Transverse colon (tissue), 4 donors: ENCODE measurements around the gene KMT2C. TPM values are rescaled to one million over a fixed set of nuclear protein-coding genes. Genes with fewer than 3 reads are reported as not detected.

Experiments
- DNase-seq: peaks from one replicate; pipeline ENCODE4 v3.0.0-alpha.2; 2019
- H3K27ac ChIP-seq, 4 donors: fragments of 200-600 bp; sonication (generic); 2 replicates each; pipeline ENCODE4 v1.5.1; 2016 to 2018; ENCODE audit warnings: inconsistent platforms in 4 of 4
- H3K27me3 ChIP-seq: fragments of 200-600 bp; sonication (generic); 2 replicates; pipeline ENCODE4 v1.5.1; 2017; ENCODE audit warnings: inconsistent platforms
- H3K36me3 ChIP-seq, 4 donors: fragments of 200-600 bp; sonication (generic); 2 replicates each; pipeline ENCODE4 v1.5.1; 2017 to 2019; ENCODE audit warnings: inconsistent platforms in 4 of 4
- H3K4me1 ChIP-seq, 4 donors: fragments of 200-600 bp; sonication (generic); 2 replicates each; pipeline ENCODE4 v1.5.1; 2017 to 2020; ENCODE audit warnings: inconsistent platforms in 4 of 4
- H3K4me3 ChIP-seq, 4 donors: fragments of 200-600 bp; sonication (generic); 1 replicate in 1 of 4; 2 replicates in 3 of 4; pipeline versions ENCODE4 v1.5.1 to v1.6.1; 2017 to 2019; ENCODE audit warnings: inconsistent platforms in 4 of 4
- H3K9me3 ChIP-seq, 2 donors: fragments of 200-600 bp; sonication (generic); 2 replicates each; pipeline ENCODE4 v1.5.1; 2017 to 2019; ENCODE audit warnings: inconsistent platforms in 2 of 2
- EP300 ChIP-seq: sonication (generic); formaldehyde crosslinking; IDR thresholded peaks from one replicate; pipeline ENCODE4 v1.6.1; 2017; ENCODE audit warnings: antibody characterized with exemption, low read depth
- POLR2A ChIP-seq: fragments of 450-650 bp; IDR thresholded peaks from one replicate; pipeline ENCODE4 v1.6.1; 2016; ENCODE audit warnings: antibody characterized with exemption, mild to moderate bottlenecking, moderate library complexity
- POLR2AphosphoS5 ChIP-seq, 3 donors: sonication (generic); formaldehyde crosslinking; IDR thresholded peaks; one replicate each; pipeline ENCODE4 v1.6.1; 2016; ENCODE audit warnings: antibody characterized with exemption in 3 of 3
- WGBS, 2 donors: methylation state at CpG; one replicate each; pipeline ENCODE4 v1.1.5; 2018; ENCODE audit warnings: low coverage in 1 of 2; 5-methylcytosine and 5-hydroxymethylcytosine counted together
- in situ Hi-C, 4 donors: fragments of 200-750 bp; cut with MboI; loops; one replicate each; pipeline versions ENCODE4 v1.15.0 to v1.15.1; 2017; ENCODE audit warnings: low sequenced_read_pairs in 3 of 4, low pct_ligation_motif_present in 1 of 4, low pct_unique_long_range_greater_than_20kb in 1 of 4
- intact Hi-C: fragments of 100-400 bp; cut with DNase I; formaldehyde crosslinking; loops from one replicate; pipeline ENCODE4 v1.15.1; 2023; ENCODE audit warnings: low total_unique reads
- total RNA-seq, 4 donors: library from RNA; depleted of rRNA; stranded (reverse); fragments of >200 nt; gene quantifications; one replicate each; pipeline ENCODE4 v1.1.0, GENCODE V29; 2016
- TF ChIP-seq, protein P1 (sequence below), 5 experiments: fragments of 200-600 bp in 3 of 5; fragments of 450-650 bp in 2 of 5; sonication (generic) in 3 of 5; IDR thresholded peaks; 1 replicate in 2 of 5; 2 replicates in 3 of 5; pipeline ENCODE4 v1.5.1; 2016 to 2017; ENCODE audit warnings: antibody characterized with exemption in 5 of 5, inconsistent platforms in 3 of 5, mild to moderate bottlenecking in 2 of 5, moderate library complexity in 1 of 5

Gene KMT2C
- total RNA-seq, 4 donors from 2014 or later: 72.6 to 99.5 (median 83.8) TPM

DNA sequence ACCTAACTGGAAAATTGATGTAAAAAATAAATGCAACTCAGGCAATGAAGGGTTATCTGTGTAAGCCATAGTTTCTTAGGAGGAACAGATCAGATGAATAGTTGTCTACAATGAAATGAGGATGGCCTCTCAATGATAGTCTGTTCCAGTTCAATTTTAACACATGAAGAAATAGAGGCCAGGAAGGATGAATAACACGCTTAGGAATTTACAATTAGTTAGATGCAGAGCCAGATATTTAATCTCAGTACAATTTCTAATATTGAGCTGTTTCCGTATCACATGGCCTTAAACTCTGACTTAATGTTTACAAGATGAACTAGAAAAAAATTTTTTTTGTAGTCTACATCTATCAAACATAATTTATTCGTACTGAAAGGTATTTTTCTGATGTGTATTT, 233.7 kb downstream of the KMT2C start:
- TF ChIP-seq, protein P1, sequence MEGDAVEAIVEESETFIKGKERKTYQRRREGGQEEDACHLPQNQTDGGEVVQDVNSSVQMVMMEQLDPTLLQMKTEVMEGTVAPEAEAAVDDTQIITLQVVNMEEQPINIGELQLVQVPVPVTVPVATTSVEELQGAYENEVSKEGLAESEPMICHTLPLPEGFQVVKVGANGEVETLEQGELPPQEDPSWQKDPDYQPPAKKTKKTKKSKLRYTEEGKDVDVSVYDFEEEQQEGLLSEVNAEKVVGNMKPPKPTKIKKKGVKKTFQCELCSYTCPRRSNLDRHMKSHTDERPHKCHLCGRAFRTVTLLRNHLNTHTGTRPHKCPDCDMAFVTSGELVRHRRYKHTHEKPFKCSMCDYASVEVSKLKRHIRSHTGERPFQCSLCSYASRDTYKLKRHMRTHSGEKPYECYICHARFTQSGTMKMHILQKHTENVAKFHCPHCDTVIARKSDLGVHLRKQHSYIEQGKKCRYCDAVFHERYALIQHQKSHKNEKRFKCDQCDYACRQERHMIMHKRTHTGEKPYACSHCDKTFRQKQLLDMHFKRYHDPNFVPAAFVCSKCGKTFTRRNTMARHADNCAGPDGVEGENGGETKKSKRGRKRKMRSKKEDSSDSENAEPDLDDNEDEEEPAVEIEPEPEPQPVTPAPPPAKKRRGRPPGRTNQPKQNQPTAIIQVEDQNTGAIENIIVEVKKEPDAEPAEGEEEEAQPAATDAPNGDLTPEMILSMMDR (IDR thresholded peaks at IDR 0.05): no peak
- TF ChIP-seq POLR2AphosphoS5 (IDR thresholded peaks at IDR 0.05): no peak
- TF ChIP-seq EP300: no peak
- TF ChIP-seq POLR2A: no peak
- no peaks in the 10 kb centered on the region for H3K9me3 ChIP-seq
- H3K27me3 ChIP-seq: no peaks in the 10 kb centered on the region
- no peak overlapping the region for H3K4me3 ChIP-seq
- no peak for DNase-seq
- WGBS, 2 donors: 79 to 88% methylated on average over 3 of the region's 3 CpGs
- intact Hi-C loops (no loop called here), in situ Hi-C loops (no loop called here)
- H3K36me3 ChIP-seq: peaks cover 0 to 28% (median 8%) of the 10 kb centered on the region in 4 donors
- H3K27ac ChIP-seq: peak overlapping the region in 1 of 4 donors; percentile 16
- no peaks in the 10 kb centered on the region for H3K4me1 ChIP-seq

DNA sequence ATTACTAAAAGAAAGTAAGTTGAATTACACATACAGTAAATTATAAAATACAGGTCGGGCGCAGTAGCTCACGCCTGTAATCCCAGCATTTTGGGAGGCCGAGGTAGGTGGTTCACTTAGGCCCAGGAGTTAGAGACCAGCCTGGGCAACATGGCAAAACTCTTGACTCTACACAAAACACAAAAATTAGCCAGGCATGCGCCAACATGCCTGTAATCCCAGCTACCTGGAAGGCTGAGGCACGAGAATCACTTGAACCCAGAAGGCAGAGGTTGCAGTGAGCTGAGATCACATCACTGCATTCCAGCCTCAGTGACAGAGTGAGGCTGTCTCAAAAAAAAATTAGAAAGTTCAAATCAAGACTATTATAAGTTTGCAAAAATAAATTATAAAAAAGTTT, 235.4 kb downstream of the KMT2C start:
- Histone ChIP-seq H3K9me3 (no peaks in the 10 kb centered on the region), H3K36me3 (peaks cover 0 to 25% (median 8%) of the 10 kb centered on the region in 4 donors), H3K27ac (no peak overlapping the region), H3K4me3 (no peak overlapping the region), H3K27me3 (no peaks in the 10 kb centered on the region), H3K4me1 (no peaks in the 10 kb centered on the region)
- 89 to 95% methylated on average over 6 of the region's 6 CpGs for WGBS, 2 donors
- intact Hi-C loops: no loop called here
- in situ Hi-C loops: no loop called here
- DNase-seq: no peak
- TF ChIP-seq EP300 (no peak), POLR2AphosphoS5 (IDR thresholded peaks at IDR 0.05) (no peak), POLR2A (no peak)
- TF ChIP-seq, protein P1 (IDR thresholded peaks at IDR 0.05): no peak

DNA sequence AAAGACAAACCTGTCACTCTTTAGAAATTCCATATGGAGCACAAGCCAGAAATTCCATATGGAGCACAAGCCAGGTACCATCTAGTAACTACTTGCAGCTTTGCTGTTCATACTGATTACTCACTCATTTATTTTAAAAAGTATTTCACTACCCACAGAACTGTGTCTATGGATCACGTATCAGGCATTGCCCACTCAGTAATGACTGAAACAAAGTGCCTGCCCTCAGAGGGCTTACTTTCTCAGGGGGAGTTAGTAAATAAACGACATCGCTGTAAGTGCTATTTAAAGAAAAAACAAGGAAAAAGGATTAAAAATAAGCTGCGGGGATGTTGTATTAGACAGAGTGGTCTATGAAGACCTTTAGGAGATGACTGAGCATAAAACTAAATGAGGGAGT, 239.4 kb downstream of the KMT2C start:
- Histone ChIP-seq H3K36me3 (peaks cover 0 to 38% (median 18%) of the 10 kb centered on the region in 4 donors), H3K9me3 (no peaks in the 10 kb centered on the region), H3K27ac (no peak overlapping the region), H3K27me3 (no peaks in the 10 kb centered on the region), H3K4me3 (no peak overlapping the region), H3K4me1 (no peaks in the 10 kb centered on the region)
- 95 to 98% methylated on average over 4 of the region's 4 CpGs for WGBS, 2 donors
- TF ChIP-seq POLR2A (no peak), POLR2AphosphoS5 (IDR thresholded peaks at IDR 0.05) (no peak), EP300 (no peak)
- TF ChIP-seq, protein P1 (IDR thresholded peaks at IDR 0.05): no peak
- intact Hi-C loops: no loop called here
- in situ Hi-C loops: no loop called here
- DNase-seq: no peak

GRCh38 chr7:152193880-152194279, 241.9 kb downstream of the KMT2C start:
- no peak for DNase-seq
- WGBS, 2 donors: 91 to 95% methylated on average over 3 to 4 of the region's 4 CpGs
- H3K9me3 ChIP-seq: no peaks in the 10 kb centered on the region
- H3K27me3 ChIP-seq: no peaks in the 10 kb centered on the region
- TF ChIP-seq POLR2A: no peak
- no peak for TF ChIP-seq POLR2AphosphoS5 (IDR thresholded peaks at IDR 0.05)
- TF ChIP-seq EP300: no peak
- TF ChIP-seq, protein P1 (IDR thresholded peaks at IDR 0.05): no peak
- intact Hi-C loops: no loop called here
- no peak overlapping the region for H3K27ac ChIP-seq
- H3K4me3 ChIP-seq: no peak overlapping the region
- H3K36me3 ChIP-seq: peaks cover 0 to 47% (median 9%) of the 10 kb centered on the region in 4 donors
- in situ Hi-C loops: no loop called here
- H3K4me1 ChIP-seq: no peaks in the 10 kb centered on the region
